Motor neuron (in vitro differentiated cells): Measurements from ENCODE around the gene CEP164. TPM values are rescaled to one million over a fixed set of nuclear protein-coding genes. Genes with fewer than 3 reads are reported as not detected.
"Not testable (repeated sequence)": the region's sequence is repeated elsewhere in the genome, so short reads cannot be mapped to it uniquely, and the experiment has no call there.

Source experiments
- ATAC-seq, 8 experiments: fragments of 200-7000 bp; cut with Tn5 transposase; replicated peaks in 6 of 8; 2 replicates each; pipeline ENCODE4 v1.8.0; 2021; ENCODE audit warnings: mild to moderate bottlenecking in 8 of 8, moderate library complexity in 8 of 8
- H3K27ac ChIP-seq, 2 donors: fragments of 250-450 bp; sonication (Bioruptor Pico); 2 replicates each; pipeline ENCODE4 v1.9.0; 2021; ENCODE audit warnings: antibody characterized with exemption in 2 of 2, mild to moderate bottlenecking in 2 of 2, moderate library complexity in 1 of 2
- H3K4me1 ChIP-seq, 2 donors: fragments of 250-450 bp; sonication (Bioruptor Pico); replicated peaks in 1 of 2; 2 replicates each; pipeline ENCODE4 v1.6.1; 2021; ENCODE audit warnings: antibody characterized with exemption in 2 of 2, mild to moderate bottlenecking in 2 of 2, moderate library complexity in 1 of 2
- H3K4me3 ChIP-seq, 5 donors: fragments of 250-450 bp; sonication (Bioruptor Pico); 2 replicates each; pipeline ENCODE4 v1.9.0; 2021; ENCODE audit warnings: antibody characterized with exemption in 5 of 5, mild to moderate bottlenecking in 5 of 5, moderate library complexity in 4 of 5
- WGBS, 10 experiments: fragments of 450-650 bp; shearing (Covaris generic); methylation state at CpG; one replicate each; pipeline ENCODE4 v1.0.0; 2022; 5-methylcytosine and 5-hydroxymethylcytosine counted together
- in situ Hi-C, 9 experiments: fragments of 400-800 bp; cut with MboI; loops; one replicate each; pipeline ENCODE4 v1.15.0; 2021; ENCODE audit warnings: low sequenced_read_pairs in 9 of 9, low pct_unique_long_range_greater_than_20kb in 2 of 9; ENCODE audit not compliant: unreplicated experiment in 9 of 9
- total RNA-seq, 8 experiments: library from RNA; unstranded; fragments of 300-600 nt; gene quantifications; 2 replicates each; pipeline versions ENCODE4 v1.2.3 to v1.2.4, GENCODE V29; 2022

Gene CEP164
- total RNA-seq, 8 experiments from 2014 or later: 13.3 to 118 (median 25.7) TPM

DNA sequence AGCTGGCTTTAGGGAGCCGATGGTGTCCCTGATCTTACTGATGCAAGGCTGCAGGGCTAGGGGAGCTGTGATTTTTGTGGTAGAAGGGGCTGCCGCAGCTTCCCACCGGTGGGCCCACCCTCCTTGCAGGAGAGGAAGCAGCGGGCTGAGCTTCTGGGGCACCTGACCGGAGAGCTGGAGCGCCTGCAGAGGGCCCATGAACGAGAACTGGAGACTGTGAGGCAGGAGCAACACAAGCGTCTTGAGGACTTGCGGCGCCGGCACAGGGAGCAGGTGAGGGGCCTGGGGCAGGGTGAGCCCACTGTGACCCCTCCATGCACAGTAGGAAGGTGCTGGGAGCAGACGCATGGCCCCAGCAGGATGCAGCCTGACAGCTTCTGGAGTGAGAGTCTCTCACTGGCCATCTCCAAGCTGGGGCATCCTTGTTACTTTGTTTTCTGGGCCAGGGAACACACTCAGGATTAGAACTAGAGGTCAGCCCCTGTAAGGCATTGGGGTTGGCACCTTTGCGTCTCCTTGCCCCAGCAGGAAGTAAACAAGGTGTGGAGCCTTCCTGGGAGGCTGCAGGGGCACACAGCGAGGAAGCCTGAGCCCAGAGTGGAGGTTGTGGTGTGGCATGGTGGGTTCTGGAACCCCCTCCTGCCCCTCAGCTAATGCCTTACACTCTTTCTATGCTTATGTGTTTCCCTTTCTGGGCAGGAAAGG, 66.7 kb downstream of the CEP164 start:
- Histone ChIP-seq H3K4me1 (no peaks in the 10 kb centered on the region), H3K4me3 (no peak overlapping the region), H3K27ac (no peak overlapping the region)
- 80 to 100% (median 93%) methylated on average over 1 to 7 of the region's 14 CpGs; no CpG with 5 or more reads in 2 of the 10 experiments for WGBS, 10 experiments
- ATAC-seq: no peak
- in situ Hi-C loops: no loop called here

- Histone ChIP-seq H3K27ac (no peak overlapping the region), H3K4me1 (no peaks in the 10 kb centered on the region), H3K4me3 (no peak overlapping the region)
- in situ Hi-C loops: no loop called here
- ATAC-seq: no peak
- 40 to 100% (median 100%) methylated on average over 1 to 2 of the region's 4 CpGs; no CpG with 5 or more reads in 3 of the 10 experiments for WGBS, 10 experiments
Measured at GRCh38 chr11:117395476-117395875, 67.8 kb downstream of the CEP164 start.

GRCh38 chr11:117396970-117397369, 69.3 kb downstream of the CEP164 start:
- 92 to 100% (median 100%) methylated on average over 1 to 7 of the region's 8 CpGs; no CpG with 5 or more reads in 5 of the 10 experiments for WGBS, 10 experiments
- no peak for ATAC-seq
- Histone ChIP-seq H3K4me3 (no peak overlapping the region), H3K4me1 (no peaks in the 10 kb centered on the region), H3K27ac (no peak overlapping the region)
- in situ Hi-C loops: no loop called here

- H3K27ac ChIP-seq, in situ Hi-C loops, H3K4me3 ChIP-seq, ATAC-seq, H3K4me1 ChIP-seq: not testable (repeated sequence)
- 100% methylated on average over 1 of the region's 2 CpGs; no CpG with 5 or more reads in 8 of the 10 experiments for WGBS, 10 experiments
Measured at GRCh38 chr11:117398618-117399017, 71.0 kb downstream of the CEP164 start.

DNA sequence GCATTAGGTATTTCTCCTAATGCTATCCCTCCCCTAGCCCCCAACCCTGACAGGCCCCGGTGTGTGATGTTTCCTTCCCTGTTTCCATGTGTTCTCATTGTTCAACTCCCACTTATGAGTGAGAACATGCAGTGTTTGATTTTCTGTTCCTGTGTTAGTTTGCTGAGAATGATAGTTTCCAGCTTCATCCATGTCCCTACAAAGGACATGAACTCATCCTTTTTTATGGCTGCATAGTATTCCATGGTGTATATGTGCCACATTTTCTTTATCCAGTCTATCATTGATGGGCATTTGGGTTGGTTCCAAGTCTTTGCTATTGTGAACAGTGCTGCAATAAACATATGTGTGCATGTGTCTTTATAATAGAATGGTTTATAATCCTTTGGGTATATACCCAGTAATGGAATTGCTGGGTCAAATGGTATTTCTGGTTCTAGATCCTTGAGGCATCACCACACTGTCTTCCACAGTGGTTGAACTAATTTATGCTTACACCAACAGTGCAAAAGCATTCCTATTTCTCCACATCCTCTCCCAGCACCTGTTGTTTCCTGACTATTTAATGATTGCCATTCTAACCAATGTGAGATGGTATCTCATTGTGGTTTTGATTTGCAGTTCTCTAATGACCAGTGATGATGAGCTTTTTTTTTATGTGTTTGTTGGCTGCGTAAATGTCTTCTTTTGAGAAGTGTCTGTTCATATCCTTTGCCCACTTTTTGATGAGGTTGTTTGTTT, 71.6 kb downstream of the CEP164 start:
- ATAC-seq, H3K27ac ChIP-seq, H3K4me1 ChIP-seq, in situ Hi-C loops, H3K4me3 ChIP-seq: not testable (repeated sequence)
- 100% methylated on average over 1 of the region's 2 CpGs; no CpG with 5 or more reads in 5 of the 10 experiments for WGBS, 10 experiments

DNA sequence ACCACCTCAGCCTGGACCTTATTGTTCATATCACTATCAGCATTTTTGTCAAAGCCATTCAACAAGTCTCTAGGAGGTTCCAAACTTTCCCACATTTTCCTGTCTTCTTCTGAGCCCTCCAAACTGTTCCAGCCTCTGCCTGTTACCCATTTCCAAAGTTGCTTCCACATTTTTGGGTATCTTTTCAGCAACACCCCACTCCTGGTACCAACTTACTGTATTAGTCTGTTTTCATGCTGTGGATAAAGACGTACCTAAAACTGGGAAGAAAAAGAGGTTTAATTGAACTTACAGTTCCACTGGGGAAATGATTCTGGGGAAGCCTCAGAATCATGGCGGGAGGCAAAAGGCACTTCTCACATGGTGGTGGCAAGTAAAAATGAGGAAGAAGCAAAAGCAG, 78.2 kb downstream of the CEP164 start:
- H3K27ac ChIP-seq, H3K4me3 ChIP-seq, H3K4me1 ChIP-seq, ATAC-seq, in situ Hi-C loops: not testable (repeated sequence)
- WGBS, 10 experiments: 100% methylated on average over 1 to 2 of the region's 2 CpGs; no CpG with 5 or more reads in 3 of the 10 experiments

DNA sequence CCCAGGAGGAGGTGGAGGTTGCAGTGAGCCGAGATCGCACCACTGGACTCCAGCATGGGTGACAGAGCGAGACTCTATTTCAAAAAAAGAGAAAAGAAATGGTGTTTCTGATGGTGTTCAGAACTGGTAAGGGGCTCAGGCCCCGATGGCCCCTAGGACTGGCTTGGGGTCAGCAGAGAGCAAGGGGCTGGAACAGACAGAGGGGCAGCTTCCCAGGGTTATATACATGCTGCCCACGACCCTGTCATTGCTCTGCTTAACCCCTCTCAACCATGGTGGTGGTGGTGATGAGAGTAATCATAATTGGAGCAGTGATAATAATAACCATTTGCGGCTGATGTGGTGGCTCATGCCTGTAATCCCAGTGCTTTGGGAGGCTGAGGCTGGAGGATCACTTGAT, 79.4 kb downstream of the CEP164 start:
- H3K4me3 ChIP-seq: no peak overlapping the region
- no peak for ATAC-seq
- no peaks in the 10 kb centered on the region for H3K4me1 ChIP-seq
- in situ Hi-C loops: no loop called here
- WGBS, 10 experiments: 93 to 100% (median 100%) methylated on average over 1 to 5 of the region's 6 CpGs; no CpG with 5 or more reads in 1 of the 10 experiments
- H3K27ac ChIP-seq: no peak overlapping the region

GRCh38 chr11:117408356-117408755, 80.7 kb downstream of the CEP164 start:
- Histone ChIP-seq H3K27ac (no peak overlapping the region), H3K4me1 (no peaks in the 10 kb centered on the region), H3K4me3 (no peak overlapping the region)
- in situ Hi-C loops: no loop called here
- 80 to 100% (median 80%) methylated on average over 1 to 3 of the region's 3 CpGs; no CpG with 5 or more reads in 5 of the 10 experiments for WGBS, 10 experiments
- ATAC-seq: no peak

- WGBS, 10 experiments: 80% methylated on average over 1 of the region's 12 CpGs; no CpG with 5 or more reads in 9 of the 10 experiments
- Histone ChIP-seq H3K4me3 (no peak overlapping the region), H3K4me1 (no peaks in the 10 kb centered on the region), H3K27ac (no peak overlapping the region)
- in situ Hi-C loops: no loop called here
- no peak for ATAC-seq
Measured at GRCh38 chr11:117409511-117409910, 81.9 kb downstream of the CEP164 start.

GRCh38 chr11:117410238-117410637, 82.6 kb downstream of the CEP164 start:
- Histone ChIP-seq H3K4me3 (no peak overlapping the region), H3K27ac (no peak overlapping the region), H3K4me1 (no peaks in the 10 kb centered on the region)
- in situ Hi-C loops: no loop called here
- no peak for ATAC-seq
- 100% methylated on average over 1 of the region's 1 CpG; no CpG with 5 or more reads in 8 of the 10 experiments for WGBS, 10 experiments

- no peak for ATAC-seq
- no peak overlapping the region for H3K27ac ChIP-seq
- in situ Hi-C loops: no loop called here
- no peaks in the 10 kb centered on the region for H3K4me1 ChIP-seq
- 77 to 100% (median 80%) methylated on average over 1 to 7 of the region's 14 CpGs; no CpG with 5 or more reads in 5 of the 10 experiments for WGBS, 10 experiments
- H3K4me3 ChIP-seq: no peak overlapping the region
Measured at GRCh38 chr11:117410861-117411710, 83.4 kb downstream of the CEP164 start.

GRCh38 chr11:117411736-117412135, 84.1 kb downstream of the CEP164 start:
- WGBS, 10 experiments: 68 to 92% (median 83%) methylated on average over 2 to 8 of the region's 10 CpGs; no CpG with 5 or more reads in 7 of the 10 experiments
- no peaks in the 10 kb centered on the region for H3K4me1 ChIP-seq
- H3K4me3 ChIP-seq: no peak overlapping the region
- ATAC-seq: no peak
- no peak overlapping the region for H3K27ac ChIP-seq
- in situ Hi-C loops: no loop called here

DNA sequence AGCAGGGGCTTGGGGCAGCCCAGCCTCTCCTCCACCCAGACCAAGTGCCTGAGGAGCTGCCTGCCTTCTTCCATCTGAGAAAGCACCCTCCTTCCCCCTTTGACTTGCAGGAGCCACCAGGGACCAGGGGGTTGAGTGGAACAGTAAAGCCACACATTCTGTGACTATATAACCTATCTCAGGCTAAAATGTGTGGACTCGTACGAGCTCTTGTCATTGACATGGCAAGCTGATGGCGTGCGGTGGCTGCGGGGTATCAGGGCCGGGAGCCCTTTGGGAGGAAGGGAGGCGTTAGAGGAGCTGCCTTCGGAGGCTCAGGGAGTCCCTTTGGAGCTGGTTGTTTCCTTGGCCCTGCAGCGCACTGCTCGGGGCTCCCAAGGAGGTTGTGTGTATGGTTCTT, 84.5 kb downstream of the CEP164 start:
- in situ Hi-C loops: no loop called here
- WGBS, 10 experiments: 92 to 100% (median 92%) methylated on average over 4 to 6 of the region's 10 CpGs; no CpG with 5 or more reads in 7 of the 10 experiments
- Histone ChIP-seq H3K4me1 (no peaks in the 10 kb centered on the region), H3K4me3 (no peak overlapping the region), H3K27ac (no peak overlapping the region)
- no peak for ATAC-seq
